OCI-LY7 (cell line): ENCODE results near the gene NCL. TPM values are rescaled to one million over a fixed set of nuclear protein-coding genes. Genes with fewer than 3 reads are reported as not detected.

Experiments used
- BruUV-seq: library from RNA; stranded (reverse); fragments of 400-500 nt; replicated peaks from 2 replicates; lab custom pipeline; 2021; lab: Mats Ljungman, UMichigan
- CTCF ChIA-PET: fragments of 300-600 bp; sonication (Branson Sonifier 250); formaldehyde crosslinking; loops from one replicate; lab custom pipeline; 2022; ENCODE audit warnings: antibody characterized with exemption; ENCODE audit not compliant: unreplicated experiment; lab: Charles Lee
- POLR2A ChIA-PET: fragments of 300-600 bp; sonication (Branson Sonifier 250); formaldehyde crosslinking; loops from one replicate; lab custom pipeline; 2022; ENCODE audit warnings: antibody characterized with exemption; lab: Charles Lee
- DNase-seq: peaks from one replicate; pipeline ENCODE4 v3.0.0-alpha.2; 2015; ENCODE audit warnings: low spot score
- H2AFZ ChIP-seq: fragments of 200-600 bp; sonication (generic), shearing (Covaris generic); 2 replicates; pipeline ENCODE4 v1.6.1; 2014; ENCODE audit warnings: mild to moderate bottlenecking, antibody characterized with exemption, low read length, moderate library complexity
- H3K27ac ChIP-seq: fragments of 200-600 bp; sonication (generic); 2 replicates; pipeline ENCODE4 v1.5.1; 2014; ENCODE audit warnings: mixed run types, low read depth, mild to moderate bottlenecking, moderate library complexity, low read length, inconsistent platforms; ENCODE audit not compliant: poor library complexity, severe bottlenecking
- H3K36me3 ChIP-seq: fragments of 200-600 bp; sonication (generic); 2 replicates; pipeline ENCODE4 v1.6.1; 2014; ENCODE audit warnings: mild to moderate bottlenecking, antibody characterized with exemption, low read length, moderate library complexity, mixed read lengths; ENCODE audit not compliant: insufficient read depth
- H3K4me1 ChIP-seq: fragments of 200-600 bp; sonication (generic); 2 replicates; pipeline ENCODE4 v1.5.1; 2014; ENCODE audit warnings: mild to moderate bottlenecking, low read length; ENCODE audit not compliant: insufficient read depth, poor library complexity, severe bottlenecking
- H3K4me2 ChIP-seq: fragments of 200-600 bp; sonication (generic); 2 replicates; pipeline ENCODE4 v1.6.1; 2014; ENCODE audit warnings: mild to moderate bottlenecking, low read length
- H3K4me3 ChIP-seq: fragments of 200-600 bp; sonication (generic); 2 replicates; pipeline ENCODE4 v1.5.1; 2014; ENCODE audit warnings: mild to moderate bottlenecking, low read depth, low read length; ENCODE audit not compliant: poor library complexity, severe bottlenecking
- H3K79me2 ChIP-seq: fragments of 200-600 bp; sonication (generic); 2 replicates; pipeline ENCODE4 v1.6.1; 2016; ENCODE audit warnings: low read depth, mild to moderate bottlenecking, low read length, moderate library complexity, mixed read lengths; ENCODE audit not compliant: insufficient read depth
- H3K9me2 ChIP-seq: fragments of 200-600 bp; sonication (generic); 2 replicates; pipeline ENCODE4 v1.6.1; 2016; ENCODE audit warnings: mild to moderate bottlenecking, low read length, mixed read lengths; ENCODE audit not compliant: insufficient read depth
- H3K9me3 ChIP-seq: fragments of 200-600 bp; sonication (generic); 2 replicates; pipeline ENCODE4 v1.6.1; 2014; ENCODE audit warnings: mild to moderate bottlenecking, mixed run types, low read length, mixed read lengths
- H4K20me1 ChIP-seq: fragments of 200-600 bp; sonication (generic); 2 replicates; pipeline ENCODE4 v1.6.1; 2014; ENCODE audit warnings: mild to moderate bottlenecking, antibody characterized with exemption, low read length, moderate library complexity, mixed read lengths; ENCODE audit not compliant: insufficient read depth
- EZH2phosphoT487 ChIP-seq: fragments of 200-600 bp; sonication (generic); IDR thresholded peaks from 2 replicates; pipeline ENCODE4 v1.6.1; 2018; ENCODE audit warnings: low read depth, borderline replicate concordance, mild to moderate bottlenecking, mixed run types, antibody characterized with exemption, low read length, moderate library complexity, mixed read lengths
- intact Hi-C: fragments of 100-400 bp; cut with micrococcal nuclease; formaldehyde crosslinking; loops from one replicate; pipeline ENCODE4 v1.10.0; 2022; ENCODE audit not compliant: unreplicated experiment
- total RNA-seq, 2 experiments: library from RNA; depleted of rRNA in 1 of 2; stranded (reverse); fragments of >200 nt in 1 of 2; shearing (Covaris generic) in 1 of 2; gene quantifications; 2 replicates each; pipeline ENCODE4 v1.2.3, GENCODE V29; 2014 to 2022
- TF ChIP-seq, protein P1 (sequence below): fragments of 200-600 bp; sonication (generic); conservative IDR thresholded peaks from 2 replicates; pipeline ENCODE4 v1.5.1; 2014; ENCODE audit warnings: mild to moderate bottlenecking, antibody characterized with exemption, low read length, moderate library complexity, mixed read lengths

Gene NCL
- total RNA-seq, 2 experiments from 2014 or later = 255 to 1,007 TPM

DNA sequence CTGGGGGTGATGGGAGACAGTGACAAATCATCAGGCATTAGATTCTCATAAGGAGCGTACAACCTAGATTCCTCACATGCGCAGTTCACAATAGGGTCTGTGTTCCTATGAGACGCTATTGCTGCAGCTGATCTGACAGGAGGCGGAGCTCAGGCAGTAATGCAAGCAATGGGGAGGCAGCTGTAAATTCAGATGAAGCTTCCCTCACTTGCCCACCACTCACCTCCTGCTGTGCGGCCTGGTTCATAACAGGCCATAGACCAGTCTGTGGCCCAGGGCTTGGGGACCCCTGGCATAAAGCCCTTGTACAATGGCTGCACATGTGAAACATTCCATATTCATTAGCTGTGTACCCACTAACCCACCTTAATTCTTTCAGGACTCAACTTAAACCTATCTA lies 47.9 kb upstream of the NCL start:
- no TSS peak for BruUV-seq
- Histone ChIP-seq H3K4me2 (no peak overlapping the region), H3K9me2 (no peaks in the 10 kb centered on the region), H4K20me1 (no peaks in the 10 kb centered on the region), H2AFZ (no peak overlapping the region), H3K27ac (no peak overlapping the region), H3K4me3 (no peak overlapping the region), H3K4me1 (peaks cover 23% of the 10 kb centered on the region), H3K9me3 (no peaks in the 10 kb centered on the region), H3K79me2 (peaks cover 7% of the 10 kb centered on the region; the same call in 1 of the 2 replicates), H3K36me3 (0 out of 2 replicates have a peak, but pooled peaks cover 3% of the 10 kb centered on the region)
- intact Hi-C loops = loop anchor here (5.0 to 10.0 kb wide), 2 partner anchors 160 to 203 kb away; no protein-coding TSS in a partner anchor
- ChIA-PET POLR2A (interaction anchor here (0.6 to 1.1 kb wide), 3 partner anchors 9 to 49 kb away, joined by 3 to 4 read pairs (median 3); no protein-coding TSS in a partner anchor), CTCF (no interaction called here)
- TF ChIP-seq, protein P1, sequence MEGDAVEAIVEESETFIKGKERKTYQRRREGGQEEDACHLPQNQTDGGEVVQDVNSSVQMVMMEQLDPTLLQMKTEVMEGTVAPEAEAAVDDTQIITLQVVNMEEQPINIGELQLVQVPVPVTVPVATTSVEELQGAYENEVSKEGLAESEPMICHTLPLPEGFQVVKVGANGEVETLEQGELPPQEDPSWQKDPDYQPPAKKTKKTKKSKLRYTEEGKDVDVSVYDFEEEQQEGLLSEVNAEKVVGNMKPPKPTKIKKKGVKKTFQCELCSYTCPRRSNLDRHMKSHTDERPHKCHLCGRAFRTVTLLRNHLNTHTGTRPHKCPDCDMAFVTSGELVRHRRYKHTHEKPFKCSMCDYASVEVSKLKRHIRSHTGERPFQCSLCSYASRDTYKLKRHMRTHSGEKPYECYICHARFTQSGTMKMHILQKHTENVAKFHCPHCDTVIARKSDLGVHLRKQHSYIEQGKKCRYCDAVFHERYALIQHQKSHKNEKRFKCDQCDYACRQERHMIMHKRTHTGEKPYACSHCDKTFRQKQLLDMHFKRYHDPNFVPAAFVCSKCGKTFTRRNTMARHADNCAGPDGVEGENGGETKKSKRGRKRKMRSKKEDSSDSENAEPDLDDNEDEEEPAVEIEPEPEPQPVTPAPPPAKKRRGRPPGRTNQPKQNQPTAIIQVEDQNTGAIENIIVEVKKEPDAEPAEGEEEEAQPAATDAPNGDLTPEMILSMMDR = no peak
- TF ChIP-seq EZH2phosphoT487 = no peak
- DNase-seq = no peak

DNA sequence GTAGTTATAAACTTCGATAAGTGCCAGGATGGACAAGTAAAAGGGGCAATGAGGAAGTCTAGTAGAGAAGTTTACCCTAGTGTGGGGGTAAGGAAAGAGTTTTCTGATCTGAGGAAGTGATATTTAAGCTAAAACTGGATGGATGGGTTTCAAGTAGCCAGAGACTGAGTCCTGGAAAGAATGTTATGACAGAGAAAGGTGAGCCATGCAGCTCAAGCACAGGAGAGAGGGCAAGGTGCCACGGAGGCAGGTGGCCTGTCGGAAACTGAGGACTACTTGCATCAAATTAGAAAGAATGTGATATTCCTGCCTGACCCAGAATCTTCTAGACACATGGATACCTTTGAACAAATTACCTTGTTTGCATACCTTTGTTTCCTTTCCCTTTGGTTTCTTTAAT lies 39.5 kb upstream of the NCL start:
- intact Hi-C loops = no loop called here
- Histone ChIP-seq H3K4me3 (no peak overlapping the region), H4K20me1 (no peaks in the 10 kb centered on the region), H3K79me2 (no peaks in the 10 kb centered on the region), H3K9me2 (no peaks in the 10 kb centered on the region), H3K9me3 (no peaks in the 10 kb centered on the region), H3K27ac (no peak overlapping the region), H3K36me3 (peaks cover 32% of the 10 kb centered on the region), H3K4me1 (no peaks in the 10 kb centered on the region), H3K4me2 (no peak overlapping the region), H2AFZ (no peak overlapping the region)
- no peak for DNase-seq
- ChIA-PET POLR2A (no interaction called here), CTCF (no interaction called here)
- TF ChIP-seq, protein P1 = no peak
- no peak for TF ChIP-seq EZH2phosphoT487
- BruUV-seq = no TSS peak

DNA sequence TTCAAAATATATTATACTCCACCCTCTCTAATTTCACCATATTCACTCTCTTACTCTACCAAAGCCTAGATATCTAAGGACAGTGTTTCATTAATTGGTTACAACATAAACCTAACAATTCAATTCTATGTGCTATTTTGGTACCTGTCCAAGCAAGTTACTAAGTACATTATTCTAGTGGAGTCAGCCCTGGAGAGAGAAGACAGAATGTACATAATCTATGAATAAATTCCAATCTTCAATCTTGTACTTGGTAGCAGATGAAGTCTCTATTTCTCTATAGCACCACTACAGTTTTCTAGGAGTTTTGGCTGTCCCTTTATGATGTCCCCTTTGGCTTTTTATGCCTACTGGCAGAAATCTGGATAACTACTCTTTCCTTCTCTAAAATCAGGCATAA lies 38.3 kb upstream of the NCL start:
- CTCF ChIA-PET = no interaction called here
- TF ChIP-seq, protein P1 = no peak
- no peak for TF ChIP-seq EZH2phosphoT487
- BruUV-seq = TSS peak; percentile 32

More for the DNA sequence above, 38.3 kb upstream of the NCL start:
- Histone ChIP-seq H4K20me1 (no peaks in the 10 kb centered on the region), H3K4me3 (no peak overlapping the region), H3K9me3 (no peaks in the 10 kb centered on the region), H3K4me2 (no peak overlapping the region), H3K9me2 (no peaks in the 10 kb centered on the region), H2AFZ (no peak overlapping the region), H3K27ac (no peak overlapping the region), H3K4me1 (no peaks in the 10 kb centered on the region), H3K36me3 (peaks cover 32% of the 10 kb centered on the region), H3K79me2 (no peaks in the 10 kb centered on the region)
- POLR2A ChIA-PET = interaction anchor here (1.9 kb wide), 1 partner anchor 9 kb away, joined by 4 read pairs; no protein-coding TSS in a partner anchor
- no peak for DNase-seq
- intact Hi-C loops = no loop called here
